Measurements from ENCODE around the gene TMC1. TPM values are rescaled to one million over a fixed set of nuclear protein-coding genes. Genes with fewer than 3 reads are reported as not detected.

Gene TMC1
- total RNA-seq, 6 donors from 2014 or later = 0.67 TPM; not detected in 5

DNA sequence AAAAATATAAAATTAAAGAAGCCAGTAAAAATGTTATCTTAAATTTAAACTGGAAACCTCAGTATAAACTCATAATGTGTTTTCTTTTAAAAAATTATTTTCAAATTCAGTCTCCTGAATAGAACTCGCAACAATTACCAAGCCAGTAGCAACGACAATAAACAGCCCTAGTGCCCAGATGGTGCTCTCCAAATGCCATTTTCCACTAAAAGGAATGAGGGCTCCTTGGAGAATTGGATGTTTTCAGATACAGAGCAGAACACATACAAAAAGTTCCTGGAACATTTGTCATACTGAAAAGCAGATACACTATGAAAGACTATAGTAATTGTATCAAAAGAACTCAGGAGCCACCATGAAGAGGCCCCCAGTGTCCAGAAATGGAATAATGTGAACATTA, 97.4 kb downstream of the TMC1 start:
- TF ChIP-seq POLR2AphosphoS5 (IDR thresholded peaks at IDR 0.05) (no peak), POLR2A (IDR thresholded peaks at IDR 0.05) (no peak), EP300 (IDR thresholded peaks at IDR 0.05) (no peak)
- TF ChIP-seq, protein P1, sequence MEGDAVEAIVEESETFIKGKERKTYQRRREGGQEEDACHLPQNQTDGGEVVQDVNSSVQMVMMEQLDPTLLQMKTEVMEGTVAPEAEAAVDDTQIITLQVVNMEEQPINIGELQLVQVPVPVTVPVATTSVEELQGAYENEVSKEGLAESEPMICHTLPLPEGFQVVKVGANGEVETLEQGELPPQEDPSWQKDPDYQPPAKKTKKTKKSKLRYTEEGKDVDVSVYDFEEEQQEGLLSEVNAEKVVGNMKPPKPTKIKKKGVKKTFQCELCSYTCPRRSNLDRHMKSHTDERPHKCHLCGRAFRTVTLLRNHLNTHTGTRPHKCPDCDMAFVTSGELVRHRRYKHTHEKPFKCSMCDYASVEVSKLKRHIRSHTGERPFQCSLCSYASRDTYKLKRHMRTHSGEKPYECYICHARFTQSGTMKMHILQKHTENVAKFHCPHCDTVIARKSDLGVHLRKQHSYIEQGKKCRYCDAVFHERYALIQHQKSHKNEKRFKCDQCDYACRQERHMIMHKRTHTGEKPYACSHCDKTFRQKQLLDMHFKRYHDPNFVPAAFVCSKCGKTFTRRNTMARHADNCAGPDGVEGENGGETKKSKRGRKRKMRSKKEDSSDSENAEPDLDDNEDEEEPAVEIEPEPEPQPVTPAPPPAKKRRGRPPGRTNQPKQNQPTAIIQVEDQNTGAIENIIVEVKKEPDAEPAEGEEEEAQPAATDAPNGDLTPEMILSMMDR (IDR thresholded peaks at IDR 0.05) = no peak
- Histone ChIP-seq H3K27me3 (no peaks in the 10 kb centered on the region), H3K4me3 (no peak overlapping the region), H3K27ac (no peak overlapping the region), H3K9me3 (no peaks in the 10 kb centered on the region), H3K36me3 (no peaks in the 10 kb centered on the region), H3K4me1 (no peaks in the 10 kb centered on the region)
- 87 to 97% methylated on average over 2 of the region's 2 CpGs for WGBS, 2 donors
- DNase-seq (no peak), ATAC-seq (ENCODE audit: low FRiP score in 2 of 2) (no peak)

DNA sequence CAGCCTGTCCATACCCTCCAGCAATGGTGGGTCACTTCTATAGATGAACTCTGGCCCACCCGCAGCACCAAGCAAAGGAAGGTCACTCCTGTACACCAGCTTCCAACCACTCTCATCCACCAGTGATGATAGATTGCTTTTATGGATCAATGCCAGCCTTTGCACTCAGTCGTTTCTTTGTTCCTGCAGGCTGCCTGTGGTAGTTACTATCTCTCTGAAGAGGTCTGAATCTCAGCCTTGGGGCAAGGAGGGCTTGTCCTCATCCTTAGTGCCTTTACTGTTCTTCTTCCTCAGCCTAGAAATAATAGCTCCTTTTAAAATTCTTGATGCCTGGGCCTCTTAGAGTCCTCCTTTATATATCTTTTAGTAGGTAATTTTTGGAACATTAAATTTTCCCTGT, 100.8 kb downstream of the TMC1 start:
- Histone ChIP-seq H3K4me1 (no peaks in the 10 kb centered on the region), H3K27me3 (no peaks in the 10 kb centered on the region), H3K36me3 (no peaks in the 10 kb centered on the region), H3K27ac (no peak overlapping the region), H3K4me3 (no peak overlapping the region), H3K9me3 (no peaks in the 10 kb centered on the region)
- ATAC-seq (ENCODE audit: low FRiP score in 2 of 2) (no peak), DNase-seq (no peak)
- no peak for TF ChIP-seq EP300 (IDR thresholded peaks at IDR 0.05)
- TF ChIP-seq, protein P1 (IDR thresholded peaks at IDR 0.05) = no peak
- no peak for TF ChIP-seq POLR2AphosphoS5 (IDR thresholded peaks at IDR 0.05)
- TF ChIP-seq POLR2A (IDR thresholded peaks at IDR 0.05) = no peak
- 58 to 60% methylated on average over 2 of the region's 2 CpGs for WGBS, 2 donors

GRCh38 chr9:72623156-72623555, 101.7 kb downstream of the TMC1 start:
- TF ChIP-seq, protein P1 (IDR thresholded peaks at IDR 0.05) = no peak
- TF ChIP-seq POLR2A (IDR thresholded peaks at IDR 0.05) (no peak), EP300 (IDR thresholded peaks at IDR 0.05) (no peak), POLR2AphosphoS5 (IDR thresholded peaks at IDR 0.05) (no peak)

GRCh38 chr9:72627147-72627546, 105.7 kb downstream of the TMC1 start:
- no peaks in the 10 kb centered on the region for H3K27me3 ChIP-seq
- 95% methylated on average over 2 of the region's 2 CpGs for WGBS, 2 donors
- H3K27ac ChIP-seq = no peak overlapping the region
- TF ChIP-seq POLR2AphosphoS5 (IDR thresholded peaks at IDR 0.05) = no peak
- TF ChIP-seq EP300 (IDR thresholded peaks at IDR 0.05) = no peak
- no peak for TF ChIP-seq POLR2A (IDR thresholded peaks at IDR 0.05)
- TF ChIP-seq, protein P1 (IDR thresholded peaks at IDR 0.05) = no peak
- no peak overlapping the region for H3K4me3 ChIP-seq
- ATAC-seq (ENCODE audit: low FRiP score in 2 of 2) (no peak), DNase-seq (no peak)
- H3K4me1 ChIP-seq = no peaks in the 10 kb centered on the region
- H3K9me3 ChIP-seq = no peaks in the 10 kb centered on the region
- no peaks in the 10 kb centered on the region for H3K36me3 ChIP-seq

More at GRCh38 chr9:72623156-72623555, 101.7 kb downstream of the TMC1 start:
- 69 to 73% methylated on average over 2 of the region's 2 CpGs for WGBS, 2 donors
- no peaks in the 10 kb centered on the region for H3K4me1 ChIP-seq
- H3K9me3 ChIP-seq = no peaks in the 10 kb centered on the region
- no peaks in the 10 kb centered on the region for H3K36me3 ChIP-seq
- no peaks in the 10 kb centered on the region for H3K27me3 ChIP-seq
- no peak overlapping the region for H3K27ac ChIP-seq
- DNase-seq = no peak
- H3K4me3 ChIP-seq = no peak overlapping the region
- no peak for ATAC-seq (ENCODE audit: low FRiP score in 2 of 2)

DNA sequence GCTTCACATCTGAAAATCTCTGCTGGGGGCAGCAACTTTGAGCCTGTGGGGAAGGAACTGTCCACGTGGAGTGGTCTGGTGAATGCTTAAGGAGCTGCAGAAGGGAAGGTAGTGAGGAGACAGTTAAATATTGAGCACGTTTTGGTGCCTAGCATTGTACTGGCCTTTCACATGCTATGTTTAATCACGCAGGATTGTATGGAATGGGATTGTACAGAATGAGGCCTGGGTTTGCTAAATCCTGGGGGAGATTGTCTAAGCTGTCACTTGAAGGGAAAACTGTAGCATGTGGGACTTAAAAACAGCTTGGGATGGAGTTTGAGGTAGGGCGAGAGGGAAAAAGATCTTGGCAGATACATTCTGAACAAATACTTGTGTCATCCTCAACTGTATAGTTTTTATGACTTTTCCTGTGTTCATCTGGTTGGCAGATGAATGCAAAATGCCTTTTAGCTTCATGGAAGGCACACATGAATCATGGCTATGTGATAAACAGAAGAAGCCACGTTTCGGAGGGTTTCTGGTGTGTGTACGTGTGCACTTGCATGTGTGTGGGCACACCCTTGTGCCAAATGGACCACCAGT, 106.6 kb downstream of the TMC1 start:
- DNase-seq = no peak
- TF ChIP-seq POLR2A (IDR thresholded peaks at IDR 0.05) = no peak
- TF ChIP-seq, protein P1 (IDR thresholded peaks at IDR 0.05) = no peak
- no peak for TF ChIP-seq POLR2AphosphoS5 (IDR thresholded peaks at IDR 0.05)
- no peak for TF ChIP-seq EP300 (IDR thresholded peaks at IDR 0.05)
- no peak for ATAC-seq (ENCODE audit: low FRiP score in 2 of 2)
- 75 to 81% methylated on average over 7 of the region's 7 CpGs for WGBS, 2 donors
- Histone ChIP-seq H3K9me3 (no peaks in the 10 kb centered on the region), H3K4me3 (no peak overlapping the region), H3K36me3 (no peaks in the 10 kb centered on the region), H3K4me1 (no peaks in the 10 kb centered on the region), H3K27ac (no peak overlapping the region), H3K27me3 (no peaks in the 10 kb centered on the region)

Measured in upper lobe of left lung (tissue), 6 donors.